T-helper 2 cell (primary cell): Measurements from ENCODE around the gene PIP4K2A.

Experiments used
- DNase-seq, 5 experiments: peaks; one replicate each; pipeline versions ENCODE4 v3.0.0 to v3.0.0-alpha.2; 2012 to 2022

Gene PIP4K2A

DNA sequence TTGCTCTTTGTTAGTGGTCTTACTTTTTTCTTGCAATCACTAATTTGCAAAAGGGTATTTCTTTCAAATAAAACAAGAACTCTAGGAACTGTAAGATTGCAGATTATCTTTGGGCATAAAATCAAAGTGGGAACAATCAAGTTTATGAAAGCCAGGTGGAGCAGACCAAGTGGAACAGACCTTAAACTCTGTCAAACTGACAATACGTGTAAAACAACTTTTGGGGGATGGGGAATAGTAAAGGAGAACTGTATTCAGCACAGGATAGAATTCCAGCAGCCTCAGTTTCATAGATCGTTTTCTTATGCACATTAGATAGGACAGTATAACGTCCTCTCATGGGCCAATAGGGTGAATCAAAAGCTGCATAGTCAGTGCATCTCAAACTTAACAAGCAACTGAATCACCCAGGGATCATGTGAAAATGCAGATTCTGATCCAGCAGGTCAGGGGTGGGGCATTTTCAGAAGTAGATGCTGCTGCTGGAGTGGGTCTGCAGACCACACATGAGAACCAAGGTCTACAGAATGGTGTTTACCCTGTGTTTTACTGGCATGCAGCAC is 120.7 kb downstream of the PIP4K2A start:
- no peak for DNase-seq

DNA sequence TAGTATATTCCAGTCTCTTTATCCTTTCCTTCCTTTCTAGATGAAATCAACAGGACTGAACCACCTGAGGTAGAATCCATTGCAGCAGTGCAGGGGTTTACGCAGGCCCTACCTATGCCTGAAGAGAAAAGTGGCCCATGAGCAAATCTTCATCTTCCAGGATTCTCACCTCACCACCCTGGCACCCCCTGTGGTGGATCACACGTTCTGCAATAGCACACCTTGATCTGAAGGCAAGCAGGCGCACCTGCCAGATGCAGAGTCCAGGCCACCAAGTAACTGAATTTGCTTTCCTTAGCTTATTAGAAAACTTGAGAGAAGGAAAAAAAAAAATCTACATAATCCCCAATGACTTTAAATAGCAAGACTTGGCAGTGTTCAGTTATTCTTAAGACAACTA is 121.4 kb downstream of the PIP4K2A start:
- DNase-seq = no peak

DNA sequence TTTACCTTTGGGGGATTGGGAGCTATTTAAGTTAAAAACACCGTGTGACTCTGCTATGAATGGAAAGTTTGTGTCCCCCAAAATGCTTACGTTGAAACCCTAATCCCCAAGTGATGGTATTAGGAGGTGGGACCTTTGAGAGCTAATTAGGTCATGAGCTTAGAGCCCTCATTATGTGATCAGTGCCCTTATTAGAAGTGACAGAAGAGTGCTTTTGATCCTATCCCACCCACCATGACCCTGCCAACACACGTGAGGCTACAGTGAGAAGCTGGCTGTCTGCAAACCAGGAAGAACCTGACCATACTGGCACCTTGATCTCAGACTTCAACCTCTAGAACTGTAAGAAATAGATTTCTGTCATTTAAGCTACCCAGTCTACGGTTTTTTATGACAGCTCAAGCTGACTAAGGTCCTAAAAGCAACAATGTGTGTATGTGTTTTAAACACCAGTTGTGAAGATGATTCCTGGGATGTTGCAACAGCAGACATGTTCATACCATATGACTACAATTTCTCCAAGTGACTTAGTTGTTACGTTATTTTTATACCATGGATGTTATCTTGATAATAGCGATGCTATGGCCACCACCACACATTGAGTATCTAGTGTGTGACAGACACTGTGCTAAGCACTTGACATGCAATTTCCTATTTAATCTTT is 124.4 kb downstream of the PIP4K2A start:
- DNase-seq = no peak

DNA sequence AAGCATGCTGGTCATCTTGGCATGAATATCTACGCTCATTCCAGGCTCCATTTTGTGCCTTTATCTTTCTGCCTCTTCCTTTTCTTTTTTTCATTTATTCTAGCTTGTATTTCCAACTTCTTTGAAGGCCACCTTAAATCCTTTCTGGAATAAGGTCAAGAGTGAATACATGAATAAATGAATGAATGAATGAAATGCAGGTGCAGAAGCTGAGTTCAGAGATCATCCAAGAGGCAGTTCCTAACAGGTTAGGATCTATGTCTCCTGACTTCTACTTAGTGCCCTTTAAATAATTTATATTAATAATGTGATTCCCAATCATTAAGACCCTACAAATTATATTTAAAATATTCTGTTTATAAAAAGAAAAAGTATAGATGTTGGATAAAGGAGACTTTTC is 125.9 kb downstream of the PIP4K2A start:
- no peak for DNase-seq

DNA sequence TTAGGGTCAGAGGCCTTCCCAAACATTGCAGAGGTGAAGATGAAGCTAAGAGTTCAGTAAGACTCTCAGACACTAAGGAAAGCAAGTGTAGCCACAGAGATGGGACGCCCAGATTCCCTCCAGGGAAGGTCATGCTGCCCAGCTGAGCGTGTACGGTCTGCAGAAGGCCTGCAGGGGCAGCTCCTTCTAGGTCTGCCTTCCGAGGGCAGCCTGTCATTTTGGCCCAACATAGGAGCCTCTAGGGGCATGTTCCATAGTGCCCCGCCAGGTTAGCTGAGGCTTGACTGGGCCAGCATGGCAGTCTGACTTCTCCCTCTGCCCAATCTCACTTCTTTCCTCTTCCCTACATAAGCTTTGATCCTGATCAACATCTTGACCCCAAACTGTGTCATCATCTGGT is 130.7 kb downstream of the PIP4K2A start:
- no peak for DNase-seq

DNA sequence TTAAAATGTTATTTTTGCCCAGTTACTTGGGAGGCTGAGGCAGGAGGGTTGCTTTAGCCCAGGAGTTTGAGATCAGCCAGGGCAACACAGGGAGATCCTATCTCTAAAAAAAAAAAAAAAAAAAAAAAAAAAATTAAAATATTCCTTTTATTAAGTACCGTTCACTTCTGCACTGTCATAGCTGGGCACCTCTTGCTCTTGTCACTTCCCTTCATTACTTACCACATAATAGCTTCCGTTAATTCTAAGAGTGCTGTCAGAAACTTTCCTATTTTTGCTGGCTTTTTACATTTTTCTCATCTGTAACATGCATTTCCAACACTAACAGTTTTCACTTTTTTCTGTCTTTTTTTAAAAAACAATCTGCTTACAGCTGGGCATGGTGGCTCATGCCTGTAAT is 132.9 kb downstream of the PIP4K2A start:
- no peak for DNase-seq

DNA sequence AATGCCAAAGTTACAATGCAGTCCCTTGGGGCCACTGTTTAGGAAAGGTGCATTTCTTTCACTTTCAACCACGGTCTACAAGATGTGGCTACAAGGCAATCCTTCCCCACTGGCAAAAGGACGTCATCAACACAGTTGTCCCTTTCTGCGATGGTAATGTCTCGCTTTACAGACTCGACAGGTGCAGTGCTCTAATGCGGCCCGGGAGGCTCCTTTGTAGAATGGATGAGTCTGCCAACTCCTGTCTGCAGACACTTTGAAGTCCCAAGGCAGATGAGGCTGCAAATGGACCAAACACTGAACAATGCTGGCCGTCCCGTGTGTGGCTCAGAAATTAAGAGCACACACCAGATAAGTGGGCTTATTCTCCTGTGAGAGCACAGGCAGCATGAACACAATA is 133.7 kb downstream of the PIP4K2A start:
- DNase-seq = no peak

DNA sequence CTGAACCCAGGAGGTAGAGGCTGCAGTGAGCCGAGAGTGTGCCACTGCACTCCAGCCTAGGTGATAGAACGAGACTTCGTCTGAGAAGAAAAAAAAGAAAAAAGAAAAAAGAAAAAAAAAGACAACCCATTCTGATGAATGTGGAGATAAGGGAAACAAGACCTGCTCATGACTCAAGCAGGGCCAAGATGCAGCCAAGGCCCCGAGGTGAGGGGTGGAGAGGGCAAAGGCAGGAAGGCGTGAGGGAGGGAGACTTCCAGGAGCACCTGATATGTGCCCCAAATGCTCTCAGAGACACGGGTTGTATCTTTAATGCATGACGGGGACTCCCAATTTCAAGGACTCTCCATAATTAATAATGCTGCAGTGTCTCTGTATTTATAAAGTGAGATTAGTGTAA is 134.6 kb downstream of the PIP4K2A start:
- no peak for DNase-seq

DNA sequence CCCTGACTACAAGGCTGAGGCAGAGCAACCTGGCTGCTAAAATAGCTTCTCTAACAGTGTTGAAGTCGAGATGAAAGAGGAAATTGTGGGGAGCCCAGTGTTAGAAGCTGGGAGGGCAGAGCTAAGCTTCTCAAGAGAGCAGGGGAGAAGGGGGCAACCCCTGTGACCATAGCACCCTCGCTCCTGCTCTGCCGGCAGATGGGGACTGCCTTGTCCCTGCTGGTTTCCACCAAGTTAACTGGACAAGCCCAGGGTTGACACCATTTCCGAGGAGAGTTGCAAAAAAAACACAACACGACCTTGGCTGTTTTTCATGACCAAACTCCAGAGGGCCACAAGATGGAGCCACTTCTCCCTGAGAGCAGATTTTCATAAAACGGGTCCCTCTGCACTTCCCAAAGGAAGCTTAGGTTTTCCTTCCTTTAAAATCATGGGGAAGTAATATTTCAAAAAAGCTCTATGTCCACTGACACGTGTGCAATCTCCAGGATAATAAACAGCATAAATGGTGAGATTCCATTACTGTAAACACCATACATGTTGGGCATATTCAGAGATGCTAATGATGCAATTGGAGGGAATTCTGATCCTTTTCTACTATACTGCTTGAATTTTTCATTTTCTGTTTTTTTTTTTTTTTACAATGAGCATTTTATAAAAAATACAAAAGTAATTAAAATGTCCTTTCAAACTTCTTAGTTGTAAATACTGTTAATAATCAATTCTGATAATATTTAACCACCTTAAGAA is 140.4 kb downstream of the PIP4K2A start:
- DNase-seq = peak in 2 of 5 experiments; percentile 23 to 46

DNA sequence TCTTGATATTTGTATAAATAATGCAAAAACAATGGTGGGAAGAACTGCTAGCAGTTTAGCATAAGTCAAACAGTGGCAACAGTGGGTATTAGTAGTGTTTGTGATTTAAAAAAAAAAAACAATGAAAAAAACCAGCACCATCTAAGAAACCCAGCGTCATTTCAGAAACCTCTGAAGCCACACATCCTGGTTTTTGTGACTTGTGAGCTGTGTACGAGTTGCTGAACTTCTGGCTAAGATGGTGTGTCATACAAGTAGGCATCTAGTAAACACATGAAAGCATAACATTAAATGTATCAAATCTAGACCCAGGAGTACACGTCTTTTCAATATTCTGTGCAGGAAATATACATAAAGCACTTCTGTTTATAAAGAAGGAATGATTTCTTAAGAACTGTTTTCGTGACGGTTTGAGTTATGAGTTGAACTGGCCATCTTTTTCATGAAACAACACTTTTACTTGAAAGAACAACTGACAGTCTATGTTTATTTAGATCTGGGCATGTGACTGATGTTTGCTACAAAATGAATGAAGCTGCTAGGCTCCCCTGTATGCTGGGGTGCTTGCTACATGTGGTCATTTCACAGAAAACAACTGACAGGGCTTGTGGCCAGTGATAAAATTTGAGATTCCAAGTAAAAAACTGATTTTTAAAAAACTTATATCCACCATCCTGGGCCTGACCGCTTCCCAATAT is 143.5 kb downstream of the PIP4K2A start:
- DNase-seq = peak in 2 of 5 experiments; percentile 62 to 97

DNA sequence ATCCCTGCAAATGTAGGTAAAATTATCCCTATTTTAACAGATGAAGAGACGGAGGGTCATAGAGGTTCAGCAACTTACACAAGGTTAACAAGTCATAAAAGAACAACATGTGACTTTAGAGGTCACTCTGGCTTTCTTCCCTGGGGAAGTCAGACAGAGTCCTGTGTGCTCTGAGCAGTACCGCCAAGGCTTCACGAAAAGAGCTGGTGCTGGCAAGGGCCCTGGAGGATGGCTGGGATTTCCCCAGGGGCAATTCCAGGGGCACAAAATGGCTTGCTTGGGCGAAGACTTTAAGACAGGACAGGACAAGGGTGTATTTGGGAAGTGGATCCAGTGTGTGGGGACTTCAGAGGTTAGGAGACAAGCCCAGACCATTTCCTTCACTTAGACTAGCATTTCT is 144.1 kb downstream of the PIP4K2A start:
- DNase-seq = peak in 2 of 5 experiments; percentile 11

DNA sequence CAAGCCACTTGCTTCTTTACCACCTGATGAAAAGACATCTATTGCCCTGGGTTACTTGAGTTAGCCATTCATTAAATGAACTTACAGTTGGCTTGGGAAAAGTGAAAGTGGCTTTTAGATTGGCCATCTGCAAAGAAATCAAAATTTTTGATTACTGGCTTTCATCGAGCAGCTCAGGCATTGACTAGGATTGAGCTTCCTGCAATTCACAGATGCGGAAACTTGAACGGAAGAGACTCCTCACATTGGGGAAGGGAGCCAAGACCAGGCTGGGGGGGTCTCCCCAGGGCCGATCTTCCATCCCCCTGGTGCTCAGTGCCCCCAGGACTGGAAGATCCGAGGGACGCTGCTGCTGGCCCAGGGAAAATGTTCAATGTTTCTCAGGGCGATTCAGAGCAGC is 145.4 kb downstream of the PIP4K2A start:
- no peak for DNase-seq

DNA sequence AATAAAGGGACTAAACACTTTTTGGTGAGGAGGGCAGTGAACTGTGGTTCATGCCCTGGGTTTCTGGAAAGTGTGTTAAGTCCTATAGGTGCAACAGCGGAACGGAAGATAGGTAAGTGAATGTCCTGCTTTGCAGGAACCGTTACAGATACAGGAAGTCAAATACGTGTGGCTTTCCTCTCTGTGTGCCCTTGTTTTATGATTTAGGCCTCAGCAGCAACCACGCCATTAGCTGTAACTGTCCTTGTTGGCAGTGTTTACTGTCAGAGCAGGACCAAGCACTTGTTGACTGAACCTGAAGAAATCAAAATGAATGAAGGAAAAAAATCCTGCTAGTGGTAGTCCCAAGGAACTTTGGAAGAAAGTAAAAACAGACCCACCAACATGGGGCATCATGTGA is 150.3 kb downstream of the PIP4K2A start:
- peak in 1 of 5 experiments; percentile 7 for DNase-seq

DNA sequence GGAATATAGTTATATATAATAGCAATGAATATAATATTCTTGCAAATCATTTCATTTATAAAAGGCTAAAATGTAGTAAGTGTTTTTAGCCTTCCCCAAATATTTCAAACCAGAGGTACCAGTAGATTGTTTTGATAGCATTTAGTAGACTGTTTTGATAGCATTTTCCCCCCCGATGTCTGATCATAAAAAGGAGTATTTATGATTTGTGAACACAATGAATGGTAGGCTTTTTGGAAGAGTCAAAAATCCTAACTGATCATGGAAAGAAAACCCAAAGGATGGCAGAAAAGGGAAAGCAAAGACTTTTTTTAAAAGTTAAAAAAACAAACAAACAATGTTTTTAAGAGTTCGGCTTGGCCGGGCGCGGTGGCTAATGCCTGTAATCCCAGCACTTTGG is 152.5 kb downstream of the PIP4K2A start:
- no peak for DNase-seq

DNA sequence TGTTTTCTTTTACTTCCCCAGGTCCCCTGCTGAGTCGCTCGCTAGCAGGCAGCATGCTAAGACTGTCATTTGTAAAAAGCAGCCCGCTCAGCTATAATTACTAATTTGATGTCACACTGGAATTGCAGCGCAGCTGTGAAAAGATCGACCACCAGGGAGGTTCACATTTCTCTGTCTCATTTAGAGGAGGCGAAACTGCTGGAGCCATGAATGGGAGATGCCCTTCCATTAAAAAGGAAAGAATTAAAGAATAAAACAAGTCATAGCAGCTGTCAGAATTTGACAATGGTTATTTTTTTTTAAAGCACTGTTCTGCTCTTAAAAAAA is 153.5 kb downstream of the PIP4K2A start:
- DNase-seq = no peak

DNA sequence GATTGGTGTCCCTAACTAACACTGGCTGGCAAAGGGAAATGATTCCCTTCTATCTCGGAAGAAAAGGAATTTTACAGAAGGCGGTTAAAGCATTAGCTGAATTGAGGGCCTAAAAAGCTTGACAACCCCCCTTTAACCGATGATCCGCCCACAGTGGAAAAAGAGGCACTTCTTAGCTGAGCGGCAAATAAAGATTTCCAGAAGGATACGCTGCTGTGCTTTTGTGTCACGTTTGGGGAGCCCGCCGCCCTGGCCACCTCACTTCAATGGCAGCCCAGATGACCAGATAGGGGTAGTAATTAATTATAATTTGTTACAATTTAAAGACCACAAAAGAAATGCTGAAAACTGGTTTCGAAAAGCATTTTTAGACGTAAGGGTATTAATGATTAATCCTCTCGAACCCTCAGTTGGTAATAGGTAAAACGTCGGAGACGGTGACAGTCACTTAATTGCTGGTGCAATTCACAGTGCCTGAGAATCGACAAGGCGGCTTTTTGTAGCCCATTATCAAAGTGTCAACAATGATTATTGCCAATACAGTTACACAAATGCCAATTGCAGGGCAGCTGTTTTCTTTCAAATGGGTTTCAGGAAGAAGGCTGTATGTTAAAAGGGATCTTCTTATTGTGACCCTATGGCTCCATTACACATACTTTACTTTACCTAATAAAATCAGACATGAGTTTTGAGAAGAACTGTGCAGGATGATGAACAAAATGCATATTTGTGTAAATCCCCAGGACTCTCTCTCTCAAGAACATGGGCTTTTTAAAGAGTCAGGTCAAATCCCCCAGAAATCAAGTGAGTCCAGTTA is 154.1 kb downstream of the PIP4K2A start:
- no peak for DNase-seq

DNA sequence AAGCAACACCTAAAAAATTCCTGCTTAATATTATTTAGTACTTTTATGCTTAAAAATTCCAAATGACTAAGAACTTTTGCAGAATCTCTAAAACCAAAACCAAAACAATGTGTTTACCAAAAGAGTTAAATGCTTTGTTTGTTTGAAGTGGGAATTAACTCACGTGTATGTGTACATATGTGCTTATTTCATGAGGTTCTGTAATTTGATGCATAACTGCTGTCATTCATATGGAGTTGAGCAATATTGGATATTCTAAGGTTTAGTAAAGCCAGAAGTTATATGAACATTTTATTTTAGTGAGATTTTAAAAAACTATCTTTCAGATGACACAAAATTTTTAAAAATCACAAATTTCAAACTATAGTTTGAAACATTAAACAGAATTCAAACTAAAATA is 157.1 kb downstream of the PIP4K2A start:
- DNase-seq = no peak

DNA sequence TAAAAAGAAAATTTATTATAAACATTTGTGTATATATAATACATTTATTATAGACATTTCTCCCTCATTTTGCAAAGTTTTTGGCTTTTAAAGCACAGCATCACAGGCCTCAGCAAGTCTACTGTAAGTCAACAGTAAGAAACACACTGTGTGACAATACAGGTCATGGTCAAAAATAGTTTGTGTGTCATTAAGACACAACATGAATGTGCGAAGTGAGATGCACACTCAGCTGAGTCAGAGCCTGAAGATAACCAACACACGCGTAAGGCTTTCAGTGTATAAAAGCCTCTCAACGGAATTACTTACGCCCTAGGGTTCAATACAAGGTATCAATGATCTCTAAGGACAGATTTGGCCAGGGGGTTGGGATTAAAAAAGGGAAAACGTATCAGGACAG is 157.6 kb downstream of the PIP4K2A start:
- DNase-seq = no peak

DNA sequence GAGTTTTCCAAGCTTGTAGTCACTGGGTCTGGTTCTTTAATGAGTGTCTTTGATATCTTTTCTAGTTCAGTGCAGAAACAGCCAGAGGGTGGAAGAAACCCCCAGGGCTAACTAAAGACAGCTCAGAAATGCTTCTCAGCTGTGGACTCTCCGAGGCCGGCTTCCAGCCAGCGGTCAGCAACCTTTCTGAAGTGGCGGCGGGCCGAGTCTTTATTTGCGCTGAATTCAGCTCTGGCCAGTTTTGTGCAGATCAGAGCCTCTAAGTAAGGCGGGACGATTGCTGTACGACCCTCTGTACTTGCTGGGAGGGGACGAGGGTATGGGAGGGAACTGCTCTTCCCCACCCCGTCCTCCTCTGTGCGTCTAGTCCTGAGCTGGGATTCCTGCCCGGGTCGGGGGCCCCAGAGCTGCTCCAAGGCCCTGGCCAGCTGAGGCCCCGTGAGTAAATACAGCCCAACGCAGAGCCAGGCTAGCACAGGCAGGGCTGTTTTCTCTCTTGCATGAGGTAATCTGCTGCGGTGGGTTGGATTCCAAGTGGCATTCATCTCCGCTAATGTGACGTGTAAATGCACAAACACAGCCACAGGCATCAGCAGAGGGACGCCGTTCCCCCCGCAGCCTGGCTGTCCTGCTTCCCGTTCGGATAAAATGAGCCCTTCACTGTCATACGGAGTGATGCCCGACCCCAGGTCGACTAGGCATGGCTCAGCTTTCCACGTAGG is 159.8 kb downstream of the PIP4K2A start:
- DNase-seq = no peak

DNA sequence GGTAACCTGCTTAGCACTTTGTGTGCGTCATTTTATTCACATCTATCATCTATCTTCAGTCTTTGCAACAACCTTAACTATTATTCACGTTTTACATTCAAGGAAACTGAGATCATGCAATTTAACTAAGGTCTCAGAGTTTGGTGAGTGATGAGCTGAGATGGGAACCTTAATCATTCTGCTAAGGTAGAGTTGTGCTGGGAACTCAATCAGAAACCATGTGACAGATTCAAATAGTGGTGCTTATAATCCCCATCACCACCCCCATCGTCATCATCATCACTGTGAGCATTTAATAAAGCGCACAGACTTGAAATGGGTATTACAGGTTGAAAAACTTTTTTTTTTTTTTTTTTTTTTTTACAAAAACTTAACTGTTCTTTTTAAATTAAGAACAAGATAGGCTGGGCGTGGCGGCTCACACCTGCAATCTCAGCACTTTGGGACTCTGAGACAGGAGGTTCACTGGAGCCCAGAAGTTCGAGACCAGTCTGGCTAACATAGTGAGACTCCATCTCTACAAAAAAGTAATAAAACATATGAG is 160.9 kb downstream of the PIP4K2A start:
- DNase-seq = no peak

DNA sequence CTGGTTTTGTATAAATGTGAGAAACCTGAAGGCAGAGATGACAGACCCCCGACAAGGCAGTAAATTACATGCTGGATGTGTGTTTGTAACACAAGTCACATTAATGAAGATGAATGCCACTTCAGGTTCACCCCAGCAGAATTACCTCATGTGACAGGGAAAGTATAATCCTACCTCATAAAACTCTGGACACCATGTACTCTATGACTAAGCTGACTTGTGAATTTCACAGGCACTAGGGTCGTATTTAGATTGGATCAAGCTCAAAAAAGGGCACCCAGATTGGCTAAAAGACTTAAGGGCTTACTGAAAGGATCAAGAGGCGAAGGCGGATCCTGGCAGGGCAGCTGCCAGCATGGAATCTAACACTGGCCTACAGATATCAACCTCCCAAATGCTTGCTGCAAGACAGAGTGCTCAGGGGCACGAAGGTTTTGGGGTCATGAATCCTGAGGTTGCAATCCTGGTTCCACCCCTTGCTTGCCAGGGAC is 161.4 kb downstream of the PIP4K2A start:
- DNase-seq = no peak
